MCF 10A (cell line): Measurements from ENCODE around the gene SRCIN1. TPM values are rescaled to one million over a fixed set of nuclear protein-coding genes. Genes with fewer than 3 reads are reported as not detected.
"Not testable (repeated sequence)": the region's sequence is repeated elsewhere in the genome, so short reads cannot be mapped to it uniquely, and the experiment has no call there.

ENCODE experiments used
- BruUV-seq: library from RNA; stranded (reverse); fragments of 400-500 nt; replicated peaks from 2 replicates; lab custom pipeline; 2021; lab: Mats Ljungman, UMichigan
- CTCF ChIA-PET: fragments of 300-600 bp; sonication (Branson Sonifier 250); formaldehyde crosslinking; extraction: SDS; loops from one replicate; lab custom pipeline; 2021; ENCODE audit warnings: antibody characterized with exemption, inconsistent platforms; lab: Yijun Ruan, JAX
- POLR2A ChIA-PET: fragments of 300-600, 350-650 bp; sonication (Branson Sonifier 250); formaldehyde crosslinking; extraction: SDS; loops from one replicate; lab custom pipeline; 2020; ENCODE audit warnings: antibody characterized with exemption, inconsistent platforms; lab: Yijun Ruan, JAX
- DNase-seq: peaks from one replicate; pipeline ENCODE4 v3.0.0-alpha.2; 2018; ENCODE audit not compliant: unreplicated experiment
- H3K27ac Mint-ChIP-seq: one replicate; pipeline ENCODE4 v1.8.0; 2022; ENCODE audit warnings: mild to moderate bottlenecking, low read depth, mixed read lengths; ENCODE audit not compliant: unreplicated experiment
- H3K27me3 Mint-ChIP-seq: one replicate; pipeline ENCODE4 v1.8.0; 2022; ENCODE audit warnings: mixed read lengths; ENCODE audit not compliant: insufficient read depth, unreplicated experiment
- H3K36me3 Mint-ChIP-seq: one replicate; pipeline ENCODE4 v1.8.0; 2022; ENCODE audit warnings: mild to moderate bottlenecking, moderate library complexity, mixed read lengths; ENCODE audit not compliant: insufficient read depth, unreplicated experiment
- H3K4me1 Mint-ChIP-seq: one replicate; pipeline ENCODE4 v1.8.0; 2022; ENCODE audit warnings: mixed read lengths; ENCODE audit not compliant: insufficient read depth, unreplicated experiment
- H3K4me3 Mint-ChIP-seq: one replicate; pipeline ENCODE4 v1.8.0; 2022; ENCODE audit warnings: mild to moderate bottlenecking, moderate library complexity, mixed read lengths; ENCODE audit not compliant: unreplicated experiment
- H3K9me3 Mint-ChIP-seq: one replicate; pipeline ENCODE4 v1.8.0; 2022; ENCODE audit warnings: mixed read lengths; ENCODE audit not compliant: unreplicated experiment
- CTCF ChIP-seq: fragments of 200-600 bp; IDR thresholded peaks from one replicate; pipeline ENCODE4 v1.8.0; 2022; ENCODE audit warnings: antibody characterized with exemption, mild to moderate bottlenecking; ENCODE audit not compliant: unreplicated experiment
- intact Hi-C: fragments of 100-400 bp; cut with micrococcal nuclease; formaldehyde crosslinking; loops from 2 replicates; pipeline ENCODE4 v1.14.1; 2022
- total RNA-seq: library from RNA; stranded (reverse); gene quantifications from 2 replicates; pipeline ENCODE4 v1.2.3, GENCODE V29; 2022

Gene SRCIN1
- total RNA-seq, 1 experiment from 2014 or later = 5.7 TPM

GRCh38 chr17:38625482-38625881 lies 19.7 kb upstream of the SRCIN1 start:
- intact Hi-C loops = no loop called here
- Mint-ChIP-seq H3K27ac (no peak overlapping the region), H3K4me3 (no peak overlapping the region), H3K36me3 (no peaks in the 10 kb centered on the region), H3K27me3 (peaks cover 53% of the 10 kb centered on the region), H3K9me3 (no peaks in the 10 kb centered on the region), H3K4me1 (no peaks in the 10 kb centered on the region)
- no peak for TF ChIP-seq CTCF
- CTCF ChIA-PET = interaction anchor here (0.6 kb wide), 1 partner anchor 37 kb away, joined by 3 read pairs; no protein-coding TSS in a partner anchor
- DNase-seq = no peak
- POLR2A ChIA-PET = no interaction called here
- no TSS peak for BruUV-seq

GRCh38 chr17:38624782-38625355 lies 19.1 kb upstream of the SRCIN1 start:
- H3K4me3 Mint-ChIP-seq, BruUV-seq, H3K27ac Mint-ChIP-seq, H3K36me3 Mint-ChIP-seq, DNase-seq, H3K4me1 Mint-ChIP-seq, POLR2A ChIA-PET, H3K9me3 Mint-ChIP-seq, CTCF ChIA-PET, intact Hi-C loops: not testable (repeated sequence)
- H3K27me3 Mint-ChIP-seq = peaks cover 55% of the 10 kb centered on the region

GRCh38 chr17:38621538-38621937 lies 15.8 kb upstream of the SRCIN1 start:
- intact Hi-C loops = no loop called here
- no peak for TF ChIP-seq CTCF
- Mint-ChIP-seq H3K27me3 (peaks cover 70% of the 10 kb centered on the region), H3K36me3 (no peaks in the 10 kb centered on the region), H3K4me3 (no peak overlapping the region), H3K9me3 (no peaks in the 10 kb centered on the region), H3K4me1 (no peaks in the 10 kb centered on the region), H3K27ac (no peak overlapping the region)
- BruUV-seq = no TSS peak
- DNase-seq = no peak
- CTCF ChIA-PET = no interaction called here
- POLR2A ChIA-PET = no interaction called here

- no peaks in the 10 kb centered on the region for H3K4me1 Mint-ChIP-seq
- H3K27me3 Mint-ChIP-seq = peaks cover 66% of the 10 kb centered on the region
- H3K4me3 Mint-ChIP-seq = no peak overlapping the region
- DNase-seq = no peak
- TF ChIP-seq CTCF = no peak
- H3K9me3 Mint-ChIP-seq = no peaks in the 10 kb centered on the region
- no TSS peak for BruUV-seq
- POLR2A ChIA-PET = no interaction called here
- CTCF ChIA-PET = no interaction called here
- no peak overlapping the region for H3K27ac Mint-ChIP-seq
- intact Hi-C loops = no loop called here
- H3K36me3 Mint-ChIP-seq = no peaks in the 10 kb centered on the region
Measured at GRCh38 chr17:38620551-38621277, 15.0 kb upstream of the SRCIN1 start.
